Tibial nerve (tissue), 4 donors: ENCODE data around the gene PDZD2. TPM values are rescaled to one million over a fixed set of nuclear protein-coding genes. Genes with fewer than 3 reads are reported as not detected.
A peak's percentile ranks its signal among the peaks of the same experiment; 100 is the strongest.

Experiments used
- DNase-seq, 2 donors: peaks; one replicate each; pipeline ENCODE4 v3.0.0-alpha.2; 2019; ENCODE audit warnings: low spot score in 2 of 2
- H3K27ac ChIP-seq, 4 donors: fragments of 200-600 bp; sonication (generic) in 3 of 4; one replicate each; pipeline ENCODE4 v1.5.1; 2017 to 2019; ENCODE audit warnings: mild to moderate bottlenecking in 1 of 4
- H3K27me3 ChIP-seq, 2 donors: fragments of 200-600 bp; sonication (generic) in 1 of 2; one replicate each; pipeline versions ENCODE4 v1.5.1 to v1.6.0; 2017 to 2019
- H3K36me3 ChIP-seq, 3 donors: fragments of 200-600 bp; sonication (generic); one replicate each; pipeline ENCODE4 v1.5.1; 2018 to 2019
- H3K4me1 ChIP-seq, 4 donors: fragments of 200-600 bp; sonication (generic) in 3 of 4; one replicate each; pipeline ENCODE4 v1.5.1; 2017 to 2019
- H3K4me3 ChIP-seq, 4 donors: fragments of 200-600 bp; sonication (generic) in 3 of 4; one replicate each; pipeline ENCODE4 v1.5.1; 2017 to 2019; ENCODE audit warnings: mild to moderate bottlenecking in 1 of 4, moderate library complexity in 1 of 4
- H3K9me3 ChIP-seq, 4 donors: fragments of 200-600 bp; sonication (generic) in 3 of 4; one replicate each; pipeline ENCODE4 v1.5.1; 2017 to 2019
- CTCF ChIP-seq, 5 experiments: fragments of 200-600 bp in 3 of 5; fragments of 450-650 bp in 2 of 5; sonication (generic) in 3 of 5; IDR thresholded peaks; one replicate each; pipeline ENCODE4 v1.5.1; 2016 to 2019; ENCODE audit warnings: antibody characterized with exemption in 5 of 5, mild to moderate bottlenecking in 3 of 5, moderate library complexity in 2 of 5
- EP300 ChIP-seq, 2 donors: sonication (generic); formaldehyde crosslinking; IDR thresholded peaks; one replicate each; pipeline ENCODE4 v1.6.1; 2017; ENCODE audit warnings: antibody characterized with exemption in 2 of 2, mild to moderate bottlenecking in 1 of 2
- POLR2A ChIP-seq, 2 donors: fragments of 450-650 bp; IDR thresholded peaks; one replicate each; pipeline ENCODE4 v1.6.1; 2017; ENCODE audit warnings: antibody characterized with exemption in 2 of 2, mild to moderate bottlenecking in 2 of 2, moderate library complexity in 2 of 2
- WGBS, 2 donors: methylation state at CpG; one replicate each; pipeline ENCODE4 v1.1.5; 2018; 5-methylcytosine and 5-hydroxymethylcytosine counted together
- total RNA-seq, 4 donors: library from RNA; depleted of rRNA; stranded (reverse); fragments of >200 nt; gene quantifications; one replicate each; pipeline ENCODE4 v1.1.0, GENCODE V29; 2016

The PDZD2 gene
- total RNA-seq, 4 donors from 2014 or later, result 102 to 153 (median 117) TPM

GRCh38 chr5:31992377-31992776, 353.4 kb downstream of the PDZD2 start:
- peaks cover 0 to 16% (median 0%) of the 10 kb centered on the region in 3 donors for H3K36me3 ChIP-seq
- H3K27me3 ChIP-seq, result no peaks in the 10 kb centered on the region
- H3K9me3 ChIP-seq, result peaks cover 0 to 7% (median 0%) of the 10 kb centered on the region in 4 donors
- WGBS, 2 donors, result 91 to 94% methylated on average over 2 of the region's 2 CpGs
- TF ChIP-seq CTCF (IDR thresholded peaks at IDR 0.05), result no peak
- TF ChIP-seq EP300 (IDR thresholded peaks at IDR 0.05), result no peak
- TF ChIP-seq POLR2A (IDR thresholded peaks at IDR 0.05), result no peak
- no peak overlapping the region for H3K27ac ChIP-seq
- DNase-seq, result no peak
- no peak overlapping the region for H3K4me3 ChIP-seq
- H3K4me1 ChIP-seq, result peaks cover 0 to 36% (median 0%) of the 10 kb centered on the region in 4 donors

GRCh38 chr5:31993165-31993961, 354.4 kb downstream of the PDZD2 start:
- TF ChIP-seq POLR2A (IDR thresholded peaks at IDR 0.05), result no peak
- TF ChIP-seq EP300 (IDR thresholded peaks at IDR 0.05), result peak in 1 of 2 donors; percentile 32
- no peaks in the 10 kb centered on the region for H3K27me3 ChIP-seq
- H3K4me3 ChIP-seq, result no peak overlapping the region
- H3K9me3 ChIP-seq, result no peaks in the 10 kb centered on the region
- peaks cover 0 to 20% (median 0%) of the 10 kb centered on the region in 3 donors for H3K36me3 ChIP-seq
- no peak for DNase-seq
- peak overlapping the region in 1 of 4 donors; percentile 36 for H3K27ac ChIP-seq
- peaks cover 0 to 36% (median 0%) of the 10 kb centered on the region in 4 donors for H3K4me1 ChIP-seq
- 41 to 55% methylated on average over 6 of the region's 6 CpGs for WGBS, 2 donors

- Histone ChIP-seq H3K9me3 (no peaks in the 10 kb centered on the region), H3K27ac (no peak overlapping the region), H3K4me3 (no peak overlapping the region), H3K4me1 (peaks cover 0 to 26% (median 0%) of the 10 kb centered on the region in 4 donors), H3K27me3 (no peaks in the 10 kb centered on the region), H3K36me3 (peaks cover 0 to 35% (median 0%) of the 10 kb centered on the region in 3 donors)
- WGBS, 2 donors, result 87 to 93% methylated on average over 4 of the region's 4 CpGs
- no peak for TF ChIP-seq POLR2A (IDR thresholded peaks at IDR 0.05)
- no peak for DNase-seq
These were observed 356.1 kb downstream of the PDZD2 start for GRCh38 chr5:31995006-31995405.

GRCh38 chr5:31995714-31996113, 356.8 kb downstream of the PDZD2 start:
- 88 to 90% methylated on average over 7 of the region's 7 CpGs for WGBS, 2 donors
- peaks cover 0 to 42% (median 0%) of the 10 kb centered on the region in 3 donors for H3K36me3 ChIP-seq
- H3K27ac ChIP-seq, result no peak overlapping the region
- H3K4me1 ChIP-seq, result peaks cover 0 to 18% (median 0%) of the 10 kb centered on the region in 4 donors
- TF ChIP-seq EP300 (IDR thresholded peaks at IDR 0.05) (no peak), POLR2A (IDR thresholded peaks at IDR 0.05) (no peak), CTCF (IDR thresholded peaks at IDR 0.05) (no peak)
- H3K9me3 ChIP-seq, result no peaks in the 10 kb centered on the region
- no peaks in the 10 kb centered on the region for H3K27me3 ChIP-seq
- H3K4me3 ChIP-seq, result no peak overlapping the region
- DNase-seq, result no peak

GRCh38 chr5:31996909-31997308, 358.0 kb downstream of the PDZD2 start:
- no peak for DNase-seq
- no peak overlapping the region for H3K27ac ChIP-seq
- 95 to 97% methylated on average over 5 of the region's 5 CpGs for WGBS, 2 donors
- H3K27me3 ChIP-seq, result no peaks in the 10 kb centered on the region
- no peak overlapping the region for H3K4me3 ChIP-seq
- TF ChIP-seq EP300 (IDR thresholded peaks at IDR 0.05) (no peak), CTCF (IDR thresholded peaks at IDR 0.05) (no peak)
- peaks cover 0 to 20% (median 0%) of the 10 kb centered on the region in 4 donors for H3K4me1 ChIP-seq
- no peaks in the 10 kb centered on the region for H3K9me3 ChIP-seq
- H3K36me3 ChIP-seq, result peaks cover 0 to 51% (median 0%) of the 10 kb centered on the region in 3 donors

- TF ChIP-seq POLR2A (IDR thresholded peaks at IDR 0.05), result no peak
- TF ChIP-seq EP300 (IDR thresholded peaks at IDR 0.05), result no peak
- no peak for TF ChIP-seq CTCF (IDR thresholded peaks at IDR 0.05)
These were observed 360.5 kb downstream of the PDZD2 start for GRCh38 chr5:31999470-31999869.

More at GRCh38 chr5:31999470-31999869, 360.5 kb downstream of the PDZD2 start:
- H3K9me3 ChIP-seq, result no peaks in the 10 kb centered on the region
- H3K36me3 ChIP-seq, result peaks cover 0 to 58% (median 0%) of the 10 kb centered on the region in 3 donors
- DNase-seq, result no peak
- 82 to 84% methylated on average over 4 to 5 of the region's 5 CpGs for WGBS, 2 donors
- H3K4me3 ChIP-seq, result no peak overlapping the region
- H3K27ac ChIP-seq, result no peak overlapping the region
- H3K27me3 ChIP-seq, result no peaks in the 10 kb centered on the region
- peaks cover 0 to 6% (median 0%) of the 10 kb centered on the region in 4 donors for H3K4me1 ChIP-seq
